Lower leg skin (tissue), 3 donors: ENCODE data around the gene HSD11B2.

Experiments
- CTCF ChIP-seq, 3 donors: fragments of 450-650 bp; IDR thresholded peaks; one replicate each; pipeline ENCODE4 v1.5.1; 2016; ENCODE audit warnings: antibody characterized with exemption in 3 of 3, mild to moderate bottlenecking in 3 of 3, moderate library complexity in 2 of 3
- POLR2A ChIP-seq, 2 donors: fragments of 450-650 bp; IDR thresholded peaks; one replicate each; pipeline ENCODE4 v1.6.1; 2016 to 2017; ENCODE audit warnings: antibody characterized with exemption in 2 of 2, mild to moderate bottlenecking in 1 of 2, moderate library complexity in 1 of 2

- TF ChIP-seq CTCF (IDR thresholded peaks at IDR 0.05): no peak
- TF ChIP-seq POLR2A (IDR thresholded peaks at IDR 0.05): no peak
Observed at GRCh38 chr16:67423611-67424260, 7.2 kb upstream of the HSD11B2 start.
